GM12801 (cell line): Measurements from ENCODE around the gene UBE2QL1.

Source experiments
- CTCF ChIP-seq: IDR thresholded peaks from one replicate; pipeline ENCODE4 v1.5.1; 2011; ENCODE audit warnings: control low read depth; ENCODE audit not compliant: insufficient read length; ENCODE audit errors: extremely low read depth

The UBE2QL1 gene

GRCh38 chr5:6475626-6476312 lies 27.1 kb downstream of the UBE2QL1 start:
- no peak for TF ChIP-seq CTCF

GRCh38 chr5:6476313-6476661 lies 27.6 kb downstream of the UBE2QL1 start:
- no peak for TF ChIP-seq CTCF

GRCh38 chr5:6478793-6479192 lies 30.1 kb downstream of the UBE2QL1 start:
- TF ChIP-seq CTCF, result no peak

- TF ChIP-seq CTCF, result no peak
Observed at GRCh38 chr5:6480133-6481051, 31.7 kb downstream of the UBE2QL1 start.

GRCh38 chr5:6482735-6483134 lies 34.1 kb downstream of the UBE2QL1 start:
- no peak for TF ChIP-seq CTCF

GRCh38 chr5:6483880-6484382 lies 35.3 kb downstream of the UBE2QL1 start:
- TF ChIP-seq CTCF, result no peak

- TF ChIP-seq CTCF, result no peak
Observed at GRCh38 chr5:6484446-6484845, 35.8 kb downstream of the UBE2QL1 start.
